H7 (cell line): ENCODE results near the gene SERPINB7. TPM values are rescaled to one million over a fixed set of nuclear protein-coding genes. Genes with fewer than 3 reads are reported as not detected.

Source experiments
- DNase-seq: peaks from one replicate; pipeline ENCODE4 v3.0.0; 2012
- H3K27me3 ChIP-seq: 2 replicates; pipeline ENCODE4 v1.6.0; 2011; ENCODE audit warnings: mild to moderate bottlenecking, low read length; ENCODE audit not compliant: control insufficient read depth, insufficient read depth
- H3K36me3 ChIP-seq: replicated peaks from 2 replicates; pipeline ENCODE4 v1.5.1; 2011; ENCODE audit warnings: low read length; ENCODE audit not compliant: control insufficient read depth, insufficient read depth
- H3K4me3 ChIP-seq: 2 replicates; pipeline ENCODE4 v1.5.1; 2011; ENCODE audit warnings: low read depth, mild to moderate bottlenecking, control low read depth, low read length, moderate library complexity; ENCODE audit not compliant: insufficient read depth
- total RNA-seq: library from RNA; depleted of rRNA; stranded (reverse); fragments of >200 nt; shearing (Covaris generic); gene quantifications from 2 replicates; pipeline ENCODE4 v1.2.3, GENCODE V29; 2014

Gene SERPINB7
- total RNA-seq, 1 experiment from 2014 or later = not detected

DNA sequence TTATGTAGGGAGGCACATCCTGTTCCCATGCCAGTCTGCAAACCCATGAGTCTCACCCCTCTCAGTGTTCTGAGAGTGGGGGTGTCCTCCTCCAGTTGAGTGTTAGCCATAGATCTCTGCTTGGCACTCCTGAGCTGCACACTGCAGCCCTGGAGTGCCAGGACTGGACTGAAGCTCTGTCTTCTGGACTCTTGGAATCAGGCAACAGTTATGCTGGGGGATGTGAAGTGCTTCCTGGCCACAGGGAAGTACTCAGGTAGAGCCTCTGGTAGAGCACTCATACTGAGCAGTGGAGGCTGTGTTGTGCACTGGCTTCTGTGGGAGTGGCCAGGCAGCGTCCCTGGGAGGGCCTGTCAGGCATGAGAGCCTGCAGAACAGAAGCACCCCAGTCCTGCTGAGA is 43.0 kb downstream of the SERPINB7 start:
- H3K4me3 ChIP-seq = no peak overlapping the region
- no peak for DNase-seq
- H3K27me3 ChIP-seq = no peaks in the 10 kb centered on the region
- H3K36me3 ChIP-seq = no peaks in the 10 kb centered on the region

DNA sequence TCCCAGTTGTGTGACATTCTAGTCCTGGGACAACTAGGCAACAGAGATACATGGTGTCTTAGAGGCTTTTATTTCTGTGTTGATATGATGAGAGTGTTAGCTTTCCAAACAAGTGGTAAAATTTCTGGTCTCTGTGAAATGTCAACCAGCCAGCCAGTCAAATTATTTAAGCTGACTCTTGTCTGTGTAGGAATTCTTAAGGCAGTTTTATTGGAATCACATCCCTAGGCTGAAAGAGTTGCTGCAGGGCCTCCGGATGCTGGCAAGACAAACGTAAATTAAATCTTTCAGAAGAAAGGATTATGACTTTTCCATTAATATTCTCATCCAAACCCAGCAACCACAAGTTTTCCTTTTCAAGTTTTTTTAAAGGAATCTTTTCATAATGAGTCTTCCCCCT is 44.6 kb downstream of the SERPINB7 start:
- H3K4me3 ChIP-seq = no peak overlapping the region
- no peaks in the 10 kb centered on the region for H3K36me3 ChIP-seq
- H3K27me3 ChIP-seq = no peaks in the 10 kb centered on the region
- DNase-seq = no peak

DNA sequence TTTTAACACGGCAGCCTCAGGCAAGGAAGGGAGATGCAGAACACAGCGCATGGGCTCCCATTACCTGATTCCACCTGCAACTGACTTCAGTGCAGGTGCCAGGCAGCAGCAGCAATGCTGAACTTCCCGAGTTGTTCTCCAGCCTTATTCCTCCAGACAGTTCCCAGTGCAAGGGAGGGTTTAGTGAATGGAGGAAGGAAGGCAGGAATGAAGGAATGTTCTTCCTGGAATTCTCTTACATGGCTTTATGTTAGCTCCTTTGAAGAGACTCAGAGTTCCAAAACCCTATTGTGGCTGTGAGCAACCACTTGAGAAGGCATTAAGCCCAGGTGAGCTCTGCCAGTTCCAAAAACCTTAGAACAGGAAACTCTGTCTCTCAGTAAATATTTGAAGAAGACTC is 45.5 kb downstream of the SERPINB7 start:
- DNase-seq = no peak
- Histone ChIP-seq H3K27me3 (no peaks in the 10 kb centered on the region), H3K36me3 (no peaks in the 10 kb centered on the region), H3K4me3 (no peak overlapping the region)

DNA sequence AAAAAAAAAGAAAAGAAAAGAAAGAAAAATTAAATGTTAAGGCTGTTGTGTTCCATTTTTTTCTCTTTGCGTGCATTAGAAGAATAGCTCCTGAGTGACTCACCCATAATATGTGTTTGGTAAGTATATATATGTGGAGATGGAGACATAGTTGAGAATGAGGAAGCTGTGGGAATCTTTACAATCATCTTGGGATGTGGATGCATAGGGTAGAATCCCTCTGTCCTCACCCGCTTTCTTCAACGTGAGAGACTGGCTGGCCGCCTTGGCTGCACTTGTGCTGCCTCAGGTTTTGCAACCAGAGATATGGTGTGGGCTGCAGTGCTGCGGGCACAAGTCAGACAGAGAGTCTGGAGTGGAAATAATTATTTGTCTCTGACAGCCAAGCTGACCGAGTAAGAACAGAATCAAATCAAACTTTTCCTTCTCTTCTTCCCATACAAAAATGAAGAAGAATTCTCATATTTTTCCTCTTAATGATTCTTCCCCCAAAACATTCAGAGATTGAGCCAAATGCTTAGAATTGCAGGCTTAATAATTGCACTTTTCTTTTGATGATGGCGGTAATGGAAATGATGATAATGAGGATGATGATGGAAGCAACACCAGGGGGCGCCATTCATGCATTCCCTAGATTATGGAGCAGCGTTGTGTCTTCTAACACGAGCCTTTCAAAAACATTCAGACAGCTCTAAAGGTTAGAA is 48.5 kb downstream of the SERPINB7 start:
- peak; percentile 12 for DNase-seq
- no peak overlapping the region for H3K4me3 ChIP-seq
- H3K27me3 ChIP-seq = no peaks in the 10 kb centered on the region
- no peaks in the 10 kb centered on the region for H3K36me3 ChIP-seq

DNA sequence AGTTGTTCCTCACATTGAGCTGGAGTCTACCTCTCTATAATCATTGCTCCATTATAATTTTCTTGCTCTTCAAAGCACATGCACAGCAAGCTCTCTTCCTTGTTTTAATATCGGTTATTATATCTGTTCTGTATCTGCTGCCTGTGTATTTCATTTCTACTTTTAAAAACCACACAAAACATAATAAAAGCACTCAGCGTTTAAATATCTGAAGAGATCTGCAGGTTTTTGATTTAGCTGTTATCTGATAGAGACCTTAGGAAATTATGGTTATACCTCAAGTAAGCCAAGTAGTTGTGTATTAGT is 49.0 kb downstream of the SERPINB7 start:
- Histone ChIP-seq H3K36me3 (no peaks in the 10 kb centered on the region), H3K4me3 (no peak overlapping the region), H3K27me3 (no peaks in the 10 kb centered on the region)
- DNase-seq = no peak

DNA sequence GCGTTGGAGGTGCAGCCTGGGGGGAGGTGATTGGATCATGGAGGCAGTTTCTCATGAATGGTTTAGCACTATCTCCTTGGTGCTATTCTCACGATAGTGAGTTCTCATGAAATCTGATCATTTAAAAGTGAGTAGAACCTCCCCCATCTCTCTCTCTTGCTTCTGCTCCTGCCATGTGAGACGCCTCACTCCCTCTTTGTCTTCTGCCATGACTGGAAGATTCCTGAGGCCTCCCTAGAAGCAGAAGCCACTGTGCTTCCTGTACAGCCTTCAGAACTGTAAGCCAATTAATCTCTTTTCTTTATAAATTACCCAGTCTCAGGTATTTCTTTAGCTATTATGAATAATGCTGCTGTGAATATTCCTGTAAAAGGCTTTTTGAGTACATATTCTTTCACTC is 52.9 kb downstream of the SERPINB7 start:
- Histone ChIP-seq H3K36me3 (no peaks in the 10 kb centered on the region), H3K4me3 (no peak overlapping the region), H3K27me3 (no peaks in the 10 kb centered on the region)
- DNase-seq = no peak

DNA sequence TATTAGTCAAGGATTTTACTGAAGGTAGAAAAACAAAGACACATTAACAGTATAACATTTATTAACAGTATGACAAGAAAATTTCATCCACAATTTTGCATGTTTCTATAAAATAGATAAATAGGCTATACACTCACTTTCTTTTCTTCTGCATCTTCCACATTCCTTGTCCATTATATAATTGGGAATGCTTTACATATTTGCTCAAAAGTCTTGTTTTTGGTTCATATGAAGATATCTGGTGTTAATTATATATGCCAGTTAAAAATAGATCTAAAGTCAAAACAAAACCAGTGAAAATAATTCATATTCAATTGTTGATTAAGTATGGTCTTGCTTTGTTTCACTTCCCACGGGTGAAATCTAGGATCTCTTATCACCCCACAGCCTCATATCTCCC is 53.4 kb downstream of the SERPINB7 start:
- Histone ChIP-seq H3K27me3 (no peaks in the 10 kb centered on the region), H3K36me3 (no peaks in the 10 kb centered on the region), H3K4me3 (no peak overlapping the region)
- DNase-seq = no peak

DNA sequence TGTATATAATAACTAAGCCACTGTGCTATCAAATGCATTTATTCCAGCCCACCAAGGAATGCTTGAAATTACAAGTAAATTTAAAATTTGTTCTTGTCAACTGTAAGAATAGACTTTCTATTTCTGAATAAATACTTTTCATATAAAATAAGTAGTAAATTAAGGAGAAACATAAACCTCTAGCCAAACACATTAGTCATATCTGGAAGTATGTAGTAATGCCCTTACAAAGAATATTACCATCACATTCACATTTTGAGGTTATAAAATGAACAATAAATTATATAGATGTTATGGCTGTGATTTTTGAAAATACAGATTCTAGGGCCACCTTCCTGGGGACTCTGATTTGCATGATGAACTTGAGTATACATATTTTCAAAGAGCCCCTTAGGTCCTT is 54.7 kb downstream of the SERPINB7 start:
- no peak for DNase-seq
- Histone ChIP-seq H3K36me3 (no peaks in the 10 kb centered on the region), H3K27me3 (no peaks in the 10 kb centered on the region), H3K4me3 (no peak overlapping the region)

DNA sequence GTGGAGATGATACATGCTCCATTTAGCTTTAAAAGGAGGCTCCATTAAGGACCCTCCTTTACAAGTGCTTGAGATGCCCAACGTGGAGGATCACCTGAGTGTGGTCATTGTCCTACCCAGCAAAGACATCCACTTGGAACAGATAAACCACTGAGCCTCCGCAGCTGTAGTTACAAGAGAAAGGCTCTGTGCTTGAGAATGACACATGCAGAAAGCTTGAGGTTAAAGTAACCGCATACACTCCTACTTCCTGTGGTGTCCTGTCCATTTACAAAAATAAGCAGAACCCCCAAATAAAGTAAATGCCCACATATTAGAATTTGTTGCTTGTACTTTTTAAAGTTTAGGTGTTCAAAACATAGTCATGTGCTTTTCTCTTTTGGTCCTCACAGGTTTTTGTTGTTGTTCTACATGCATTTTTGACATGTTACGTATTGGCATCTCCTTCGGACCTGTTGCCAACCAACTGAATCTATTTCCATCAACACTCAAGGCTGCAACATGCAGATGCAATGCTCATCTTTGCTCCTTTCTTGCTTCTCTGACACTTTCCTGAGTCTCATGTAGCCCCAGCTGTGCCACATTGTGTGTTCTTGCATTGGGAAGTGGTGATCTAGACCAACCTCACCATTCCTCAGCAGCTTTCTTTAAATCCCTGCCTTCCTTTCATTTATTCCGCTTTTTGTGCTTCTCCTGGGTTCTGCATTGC is 56.0 kb downstream of the SERPINB7 start:
- H3K27me3 ChIP-seq = no peaks in the 10 kb centered on the region
- H3K4me3 ChIP-seq = no peak overlapping the region
- DNase-seq = no peak
- no peaks in the 10 kb centered on the region for H3K36me3 ChIP-seq

DNA sequence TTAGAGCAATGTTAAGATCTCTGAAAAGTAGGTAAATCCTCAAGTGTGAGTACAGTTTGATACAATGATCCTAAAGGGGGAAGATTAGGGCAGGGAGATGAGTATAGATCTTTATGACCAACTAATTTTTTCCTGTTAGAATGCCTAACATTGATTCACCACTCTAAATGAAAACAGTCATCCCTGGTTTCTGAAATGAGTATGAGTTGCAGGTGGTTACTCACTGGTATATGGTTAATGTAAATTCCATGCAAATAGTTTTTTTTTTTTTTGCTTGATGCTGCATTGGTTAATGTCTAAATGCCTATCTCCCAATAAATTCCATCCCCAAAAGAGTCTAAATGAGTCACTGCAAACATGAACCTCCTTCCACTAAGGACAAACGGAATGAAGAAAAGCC is 57.3 kb downstream of the SERPINB7 start:
- Histone ChIP-seq H3K27me3 (no peaks in the 10 kb centered on the region), H3K4me3 (no peak overlapping the region), H3K36me3 (no peaks in the 10 kb centered on the region)
- no peak for DNase-seq

DNA sequence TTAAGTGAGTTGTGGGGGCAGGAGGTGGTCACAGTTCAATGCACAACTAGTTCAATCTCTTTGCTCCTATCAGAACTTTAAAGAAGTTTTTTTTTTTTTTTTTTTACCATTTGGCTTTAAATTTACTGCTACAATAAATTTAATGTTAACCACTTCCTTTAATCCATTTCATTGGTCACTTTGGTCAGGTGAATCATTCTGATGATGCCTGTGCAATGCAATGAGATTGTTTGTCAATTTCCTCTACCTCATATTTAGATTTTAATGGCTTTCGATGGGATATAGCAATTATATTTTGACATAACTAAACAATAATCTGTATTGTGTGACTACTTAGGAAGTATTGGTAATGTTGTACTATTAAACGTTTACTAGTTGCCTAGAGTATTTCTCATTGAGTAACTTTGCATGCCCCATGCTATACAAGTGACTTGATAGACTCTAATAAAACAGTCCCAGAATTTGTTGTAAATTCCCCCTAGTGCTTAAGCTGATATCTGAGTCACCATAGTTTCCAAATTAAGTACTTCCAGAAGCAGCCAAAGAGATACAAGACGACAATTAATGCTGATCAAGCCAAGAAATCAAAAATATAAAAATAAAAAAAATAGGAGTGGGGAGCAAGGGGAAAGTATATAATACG is 59.4 kb downstream of the SERPINB7 start:
- DNase-seq = no peak
- H3K36me3 ChIP-seq = no peaks in the 10 kb centered on the region
- no peaks in the 10 kb centered on the region for H3K27me3 ChIP-seq
- H3K4me3 ChIP-seq = no peak overlapping the region

DNA sequence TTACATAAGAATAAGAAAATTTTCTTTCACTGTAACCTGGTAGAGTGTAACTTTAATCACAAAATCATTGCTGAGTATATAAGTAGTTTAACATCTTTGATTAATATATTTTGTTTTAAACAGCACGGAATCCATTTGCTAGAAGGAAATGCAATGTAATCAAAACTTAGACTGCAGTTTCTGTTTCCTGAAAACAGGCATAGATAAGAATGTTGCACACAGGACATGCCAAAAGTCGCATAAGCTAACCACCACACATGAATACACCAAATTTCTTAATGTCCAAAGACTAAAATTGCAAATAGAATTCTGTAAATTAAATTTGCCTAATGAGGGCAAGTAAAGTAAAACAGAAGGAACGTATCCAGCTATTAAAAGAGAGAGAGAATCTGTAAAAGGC is 61.2 kb downstream of the SERPINB7 start:
- Histone ChIP-seq H3K36me3 (no peaks in the 10 kb centered on the region), H3K4me3 (no peak overlapping the region), H3K27me3 (no peaks in the 10 kb centered on the region)
- no peak for DNase-seq

DNA sequence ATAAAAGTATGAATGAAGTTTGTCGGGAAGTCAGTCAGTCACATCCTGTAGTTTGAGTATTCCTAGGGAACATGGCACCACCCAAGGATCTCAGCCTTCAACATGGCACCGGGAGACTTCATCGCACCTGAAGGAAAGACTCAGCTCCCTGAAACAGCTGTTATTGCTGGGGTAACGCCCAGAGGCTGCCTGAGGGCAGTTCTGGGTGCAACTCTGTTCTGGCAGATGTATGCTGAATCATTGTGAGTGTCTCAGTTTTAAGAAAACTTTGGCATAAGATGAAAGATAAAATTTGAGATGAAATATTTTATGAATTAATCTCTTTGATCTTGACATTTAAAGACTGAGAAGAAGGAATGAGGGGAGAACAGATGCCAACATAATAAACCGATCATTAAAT is 62.4 kb downstream of the SERPINB7 start:
- Histone ChIP-seq H3K4me3 (no peak overlapping the region), H3K27me3 (no peaks in the 10 kb centered on the region), H3K36me3 (no peaks in the 10 kb centered on the region)
- DNase-seq = no peak

DNA sequence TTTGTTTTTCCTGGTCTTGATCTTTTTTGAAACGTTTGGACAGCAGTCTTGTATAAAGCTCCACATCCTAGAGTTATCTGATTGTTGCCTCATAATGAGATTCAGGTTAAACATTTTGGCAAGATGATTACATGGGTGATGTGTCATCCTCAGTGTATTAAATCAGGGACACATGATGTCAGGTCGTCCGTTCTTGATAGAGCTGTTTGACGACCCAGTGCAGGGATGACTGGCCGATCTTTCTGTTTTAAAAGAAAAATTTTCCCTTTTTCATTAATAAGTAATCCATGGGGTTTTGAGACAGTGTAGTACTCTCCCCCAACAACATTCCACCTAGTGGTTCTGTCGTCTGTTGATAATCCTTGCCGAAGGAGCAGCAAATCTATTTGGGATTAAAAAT is 67.8 kb downstream of the SERPINB7 start:
- H3K36me3 ChIP-seq = no peaks in the 10 kb centered on the region
- H3K27me3 ChIP-seq = no peaks in the 10 kb centered on the region
- H3K4me3 ChIP-seq = no peak overlapping the region
- no peak for DNase-seq

DNA sequence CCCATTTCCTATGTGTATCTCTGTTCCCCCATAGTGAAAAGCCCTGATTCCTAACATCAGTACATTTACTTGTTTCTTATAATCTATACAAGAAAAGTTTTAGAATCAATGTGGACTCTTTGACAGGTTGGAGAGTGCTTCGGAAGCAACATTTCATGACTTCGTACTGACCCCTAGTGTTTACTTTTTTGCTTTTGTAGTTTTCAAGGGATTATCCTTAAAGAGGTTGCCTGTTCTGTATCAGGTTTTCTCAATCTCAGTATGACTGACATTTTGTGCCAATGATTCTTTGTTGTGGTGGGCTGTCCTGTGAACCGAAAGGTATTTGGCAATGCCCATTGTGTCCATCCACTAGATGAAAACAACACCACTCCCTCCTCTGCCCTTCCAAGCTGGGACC is 69.0 kb downstream of the SERPINB7 start:
- Histone ChIP-seq H3K36me3 (no peaks in the 10 kb centered on the region), H3K27me3 (no peaks in the 10 kb centered on the region), H3K4me3 (no peak overlapping the region)
- peak; percentile 6 for DNase-seq
